ENCODE results near the gene ZNF92. TPM values are rescaled to one million over a fixed set of nuclear protein-coding genes. Genes with fewer than 3 reads are reported as not detected.
"Not testable (repeated sequence)": the region's sequence is repeated elsewhere in the genome, so short reads cannot be mapped to it uniquely, and the experiment has no call there.

Gene ZNF92
- total RNA-seq, 4 donors from 2014 or later, result 5.7 to 11.7 (median 9.3) TPM

GRCh38 chr7:65342723-65343629, 30.7 kb upstream of the ZNF92 start:
- H3K9me3 ChIP-seq, result no peaks in the 10 kb centered on the region
- no peak for TF ChIP-seq POLR2A (IDR thresholded peaks at IDR 0.05)
- TF ChIP-seq EP300 (IDR thresholded peaks at IDR 0.05), result no peak
- no peak for TF ChIP-seq POLR2AphosphoS5 (IDR thresholded peaks at IDR 0.05)
- TF ChIP-seq CTCF (IDR thresholded peaks at IDR 0.05), result no peak
- H3K4me1 ChIP-seq, result no peaks in the 10 kb centered on the region
- DNase-seq (ENCODE audit: low spot score in 2 of 2), result no peak
- no peak overlapping the region for H3K4me3 ChIP-seq
- WGBS, result 90% methylated on average over 4 of the region's 4 CpGs
- H3K27me3 ChIP-seq, result no peaks in the 10 kb centered on the region
- H3K36me3 ChIP-seq, result no peaks in the 10 kb centered on the region
- no peak overlapping the region for H3K27ac ChIP-seq

GRCh38 chr7:65344541-65344940, 29.1 kb upstream of the ZNF92 start:
- not testable (repeated sequence) for H3K9me3 ChIP-seq; H3K36me3 ChIP-seq; H3K4me1 ChIP-seq; H3K27ac ChIP-seq; H3K4me3 ChIP-seq; H3K27me3 ChIP-seq; DNase-seq (ENCODE audit: low spot score in 2 of 2)
- WGBS, result 97% methylated on average over 4 of the region's 4 CpGs

- TF ChIP-seq CTCF (IDR thresholded peaks at IDR 0.05) (no peak), EP300 (IDR thresholded peaks at IDR 0.05) (no peak), POLR2AphosphoS5 (IDR thresholded peaks at IDR 0.05) (no peak), POLR2A (IDR thresholded peaks at IDR 0.05) (no peak)
- Histone ChIP-seq H3K36me3 (no peaks in the 10 kb centered on the region), H3K27me3 (no peaks in the 10 kb centered on the region), H3K27ac (no peak overlapping the region), H3K4me3 (no peak overlapping the region), H3K9me3 (no peaks in the 10 kb centered on the region), H3K4me1 (no peaks in the 10 kb centered on the region)
- 88% methylated on average over 4 of the region's 4 CpGs for WGBS
- no peak for DNase-seq (ENCODE audit: low spot score in 2 of 2)
These were observed 19.4 kb upstream of the ZNF92 start for GRCh38 chr7:65354263-65354662.

GRCh38 chr7:65369843-65370242, 3.8 kb upstream of the ZNF92 start:
- Histone ChIP-seq H3K27me3 (no peaks in the 10 kb centered on the region), H3K9me3 (no peaks in the 10 kb centered on the region), H3K4me1 (peaks cover 11% of the 10 kb centered on the region), H3K27ac (no peak overlapping the region), H3K4me3 (no peak overlapping the region), H3K36me3 (no peaks in the 10 kb centered on the region)
- WGBS, result 96% methylated on average over 3 of the region's 3 CpGs
- no peak for DNase-seq (ENCODE audit: low spot score in 2 of 2)
- TF ChIP-seq CTCF (IDR thresholded peaks at IDR 0.05), result no peak
- no peak for TF ChIP-seq POLR2A (IDR thresholded peaks at IDR 0.05)
- no peak for TF ChIP-seq POLR2AphosphoS5 (IDR thresholded peaks at IDR 0.05)
- TF ChIP-seq EP300 (IDR thresholded peaks at IDR 0.05), result no peak

- H3K27me3 ChIP-seq, result no peaks in the 10 kb centered on the region
- no peak for DNase-seq (ENCODE audit: low spot score in 2 of 2)
- H3K4me1 ChIP-seq, result peaks cover 18% of the 10 kb centered on the region
- H3K9me3 ChIP-seq, result no peaks in the 10 kb centered on the region
- no peak overlapping the region for H3K4me3 ChIP-seq
- TF ChIP-seq POLR2A (IDR thresholded peaks at IDR 0.05), result no peak
- no peak for TF ChIP-seq CTCF (IDR thresholded peaks at IDR 0.05)
- TF ChIP-seq POLR2AphosphoS5 (IDR thresholded peaks at IDR 0.05), result no peak
- no peak overlapping the region for H3K27ac ChIP-seq
- WGBS, result 50% methylated on average over 5 of the region's 5 CpGs
- H3K36me3 ChIP-seq, result no peaks in the 10 kb centered on the region
These were observed 2.2 kb upstream of the ZNF92 start for GRCh38 chr7:65371468-65371867.

Measured in suprapubic skin (tissue), 4 donors.